Measurements from ENCODE around the gene AK1.

AK1 gene, protein sequence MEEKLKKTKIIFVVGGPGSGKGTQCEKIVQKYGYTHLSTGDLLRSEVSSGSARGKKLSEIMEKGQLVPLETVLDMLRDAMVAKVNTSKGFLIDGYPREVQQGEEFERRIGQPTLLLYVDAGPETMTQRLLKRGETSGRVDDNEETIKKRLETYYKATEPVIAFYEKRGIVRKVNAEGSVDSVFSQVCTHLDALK

DNA sequence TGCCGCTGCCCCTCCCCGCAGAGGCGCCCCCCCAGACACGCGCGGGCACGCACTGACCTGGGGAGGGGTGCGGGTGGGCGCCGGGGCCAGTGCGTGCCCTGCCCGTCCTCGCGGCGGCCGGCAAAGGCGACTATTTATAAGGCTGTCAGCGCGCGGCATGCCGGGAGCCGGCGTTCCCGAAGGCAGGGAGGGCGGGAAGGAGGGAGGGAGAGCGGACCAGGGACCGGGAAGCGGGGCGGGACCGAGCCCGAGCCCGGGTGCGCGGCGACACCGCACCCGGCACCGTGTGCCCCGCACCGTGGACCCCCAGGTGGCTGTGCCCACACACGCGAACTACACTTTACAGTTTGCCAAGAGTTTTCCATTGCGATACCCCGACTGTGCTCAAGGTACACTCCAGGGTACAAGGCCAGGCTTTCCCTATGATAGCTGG, at the start of gene AK1:
Gene AK1 (minus strand): TSS at position 110 of the 433 bp plus-strand sequence. CDS start 3,058 bp downstream, outside the sequence.
- DNase-seq (ENCODE audit: low spot score), result peak; percentile 50

DNA sequence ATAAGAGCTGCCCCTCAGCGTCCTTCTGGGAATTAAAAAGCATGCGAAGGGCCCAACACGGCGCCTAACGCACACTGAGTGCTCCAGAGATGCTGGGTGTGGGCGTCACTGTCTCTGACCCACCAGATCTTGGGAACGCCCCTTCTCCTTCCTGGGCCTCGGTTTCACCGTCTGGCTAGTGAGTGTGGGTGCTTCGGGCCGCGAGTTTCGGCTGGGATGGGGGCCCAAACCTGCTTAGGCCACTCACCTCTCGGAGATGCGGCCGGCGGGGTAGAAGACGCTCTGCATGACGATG, 49.4 kb upstream of the AK1 start:
- DNase-seq (ENCODE audit: low spot score), result no peak

DNA sequence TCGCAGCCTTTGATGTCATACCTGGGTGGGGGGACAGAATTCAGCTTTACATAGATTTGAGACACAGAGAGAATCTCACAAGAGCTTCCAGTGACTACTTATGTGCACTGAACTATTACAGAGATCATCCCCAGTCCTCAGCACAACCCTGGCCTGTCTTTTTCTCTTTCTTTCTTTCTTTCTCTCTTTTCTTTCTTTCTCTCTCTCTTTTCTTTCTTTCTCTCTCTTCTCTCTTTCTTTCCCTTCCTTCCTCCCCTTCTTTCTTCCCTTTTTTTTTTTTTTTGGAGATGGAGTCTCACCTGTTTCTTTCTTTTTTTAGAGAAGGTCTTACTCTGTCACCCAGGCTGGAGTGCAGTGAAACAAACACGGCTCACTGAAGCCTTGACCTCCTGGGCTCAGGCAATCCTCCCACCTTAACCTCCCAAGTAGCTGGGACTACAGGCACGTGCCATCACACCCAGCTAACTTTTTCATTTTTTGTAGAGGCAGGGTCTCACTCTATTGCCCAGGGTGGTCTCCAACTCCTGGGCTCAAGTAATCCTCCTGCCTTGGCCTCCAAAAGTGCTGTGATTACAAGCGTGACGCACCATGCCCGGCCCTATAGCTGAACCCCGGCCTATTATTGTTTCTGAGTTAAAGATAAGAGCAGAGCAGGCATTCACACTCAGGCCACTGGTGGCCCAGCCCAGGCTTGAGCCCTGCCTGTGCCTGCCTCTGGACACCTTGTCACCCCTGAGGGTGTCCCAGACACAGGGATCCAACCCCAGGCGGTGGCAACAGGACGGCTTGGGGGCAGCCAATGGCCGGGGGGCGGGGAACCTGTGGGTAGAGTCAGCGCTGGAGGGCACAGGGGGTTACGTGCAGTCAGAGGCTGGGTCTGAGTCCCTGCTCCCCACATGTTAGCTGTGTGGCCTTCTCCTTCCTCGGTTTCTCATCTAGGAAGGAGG, 48.8 kb upstream of the AK1 start:
- DNase-seq (ENCODE audit: low spot score), result no peak

- no peak for DNase-seq (ENCODE audit: low spot score)
Measured at GRCh38 chr9:127924736-127925444, 47.4 kb upstream of the AK1 start.

- DNase-seq (ENCODE audit: low spot score), result no peak
Measured at GRCh38 chr9:127923771-127924170, 46.3 kb upstream of the AK1 start.

DNA sequence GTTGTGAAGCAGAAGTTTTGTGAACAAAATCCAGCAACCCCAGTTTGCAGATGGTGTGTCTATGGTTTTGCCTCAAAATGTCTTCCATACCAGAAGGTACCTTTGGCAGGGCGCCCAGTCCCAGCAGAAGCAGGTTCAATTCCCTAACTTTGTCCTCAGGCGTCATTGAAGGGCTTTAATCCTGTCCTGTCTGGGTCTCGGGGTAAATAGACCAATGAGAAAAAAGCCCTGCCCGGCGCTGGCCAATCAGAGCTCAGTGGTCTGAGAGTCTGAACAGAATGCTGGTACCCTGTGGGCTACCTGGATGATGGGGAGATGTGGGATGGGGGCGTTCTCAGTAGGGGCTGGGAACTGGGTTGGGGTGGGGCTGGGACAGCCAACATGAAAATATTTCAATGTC, 45.6 kb upstream of the AK1 start:
- DNase-seq (ENCODE audit: low spot score), result no peak

DNA sequence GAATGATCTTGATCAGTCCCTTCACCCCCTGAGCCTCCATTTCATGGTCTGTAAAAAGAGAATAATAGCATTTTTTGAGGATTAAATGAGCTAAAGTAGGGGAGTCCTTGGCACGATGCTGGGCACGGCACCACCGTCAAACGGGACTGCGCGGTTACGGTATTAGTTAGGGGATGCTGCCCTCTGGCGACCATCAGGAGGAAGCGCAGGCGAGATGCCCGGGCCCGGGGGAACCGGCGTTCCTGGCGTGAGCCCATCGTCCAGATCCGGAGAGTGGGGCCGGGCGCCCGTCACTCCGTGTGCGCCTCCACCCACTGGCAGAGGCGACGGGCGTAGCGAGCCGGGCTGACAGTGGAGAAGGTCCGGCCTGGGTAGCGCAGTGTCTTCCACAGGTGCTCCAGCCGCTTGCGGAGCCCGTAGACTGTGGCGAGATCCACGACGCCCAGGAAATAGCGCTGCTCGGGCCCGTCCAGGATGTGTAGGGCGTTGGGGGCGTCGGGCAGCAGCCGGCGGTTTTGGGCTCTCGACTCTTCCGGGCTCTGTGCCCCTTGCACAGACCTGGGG, 44.2 kb upstream of the AK1 start:
- DNase-seq (ENCODE audit: low spot score), result no peak

GRCh38 chr9:127920794-127921193, 43.3 kb upstream of the AK1 start:
- DNase-seq (ENCODE audit: low spot score), result no peak

DNA sequence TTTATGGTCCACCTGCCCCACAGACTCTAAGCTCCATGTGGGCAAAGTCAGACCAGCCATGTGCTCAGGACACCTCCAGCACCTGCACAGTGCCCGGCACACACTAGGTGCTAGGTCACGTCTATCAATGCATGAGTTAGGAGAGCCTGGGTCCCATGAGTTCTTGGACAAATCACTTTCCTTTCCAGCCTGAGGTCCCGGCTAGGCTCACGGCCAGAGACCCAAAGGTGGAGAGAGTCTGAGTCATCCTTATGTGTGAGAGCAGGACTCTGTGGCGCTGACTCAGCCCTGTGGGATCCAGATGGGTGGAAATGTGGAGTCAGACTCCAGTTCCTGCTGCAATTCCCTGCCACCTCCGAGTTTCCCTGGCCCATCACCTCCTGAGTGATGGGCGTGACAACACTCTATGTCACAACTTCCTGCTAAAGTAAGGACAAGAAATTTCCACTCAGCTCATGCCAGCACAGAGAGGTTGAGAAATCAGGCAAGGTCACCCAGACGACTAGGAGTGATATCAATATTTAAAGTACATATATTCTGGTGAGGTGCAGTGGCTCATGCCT, 41.9 kb upstream of the AK1 start:
- DNase-seq (ENCODE audit: low spot score), result peak; percentile 97

DNA sequence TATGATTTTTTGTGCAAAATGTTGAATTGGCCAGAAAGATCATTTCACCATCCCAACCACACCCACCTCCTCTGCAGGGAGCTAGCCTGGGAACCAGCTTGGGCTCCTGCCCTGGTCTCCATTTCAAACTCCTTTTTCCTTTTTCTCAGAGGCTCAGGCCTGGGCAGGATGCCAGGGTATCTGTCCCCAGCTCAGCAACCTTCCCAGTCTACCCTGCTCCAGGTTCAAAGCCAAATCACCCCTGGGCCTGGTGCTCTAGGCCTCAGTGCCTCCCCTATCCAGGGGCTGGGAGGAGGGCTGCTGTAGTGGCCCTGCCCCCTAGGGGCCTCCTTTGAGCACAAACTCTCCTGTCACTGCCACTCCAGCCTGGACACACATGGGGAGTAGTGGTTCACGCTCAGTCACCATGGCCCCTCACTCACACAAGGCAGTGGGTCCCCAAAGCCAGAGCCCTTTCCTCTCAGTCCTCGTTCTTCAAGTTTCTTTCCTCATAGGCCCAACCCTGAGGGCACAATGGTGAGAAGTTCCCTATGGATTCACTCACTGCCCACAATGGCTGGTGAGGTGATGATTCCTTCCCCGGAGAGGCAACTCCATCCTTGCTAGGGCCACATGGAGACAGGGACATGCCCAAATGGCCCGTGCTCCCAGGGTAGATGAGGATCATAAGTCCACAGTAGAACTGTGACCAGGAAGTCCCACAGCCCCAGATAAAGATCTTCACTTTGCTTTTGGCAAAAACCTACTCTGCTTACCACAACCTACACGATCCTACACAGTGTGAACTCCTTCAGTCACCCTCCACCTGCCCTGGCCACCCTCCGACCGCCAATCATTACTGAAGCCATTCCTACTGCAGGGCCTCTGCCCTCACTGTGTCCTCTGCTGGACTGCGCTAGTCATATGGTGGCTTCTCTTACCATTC, 41.0 kb upstream of the AK1 start:
- DNase-seq (ENCODE audit: low spot score), result no peak

DNA sequence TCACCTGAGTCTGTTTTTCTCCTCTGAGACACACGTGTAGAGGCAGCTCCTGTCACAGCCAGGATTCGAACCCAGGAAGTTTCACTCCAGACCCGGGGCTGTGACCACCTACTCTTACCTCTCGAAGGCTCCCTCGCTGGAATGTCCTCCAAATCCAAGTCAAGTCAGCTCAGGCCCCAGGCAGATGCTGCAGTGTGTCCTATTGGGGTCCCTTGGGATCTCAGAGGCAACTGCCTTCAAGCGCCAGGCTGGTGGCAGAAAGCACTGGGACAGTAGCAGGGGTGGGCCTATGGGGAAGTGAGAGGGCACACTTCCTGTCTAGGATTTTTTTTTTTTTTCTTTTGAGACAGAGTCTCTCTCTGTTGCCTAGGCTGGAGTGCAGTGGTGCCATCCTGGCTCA, 40.1 kb upstream of the AK1 start:
- no peak for DNase-seq (ENCODE audit: low spot score)

GRCh38 chr9:127916720-127917581, 39.5 kb upstream of the AK1 start, which contains the start of gene ST6GALNAC4:
ST6GALNAC4 (minus strand) TSS chr9:127917041; CDS start chr9:127916419, 622 bp downstream.
- peak; percentile 84 for DNase-seq (ENCODE audit: low spot score)

- DNase-seq (ENCODE audit: low spot score), result no peak
Measured at GRCh38 chr9:127915801-127916719, 38.6 kb upstream of the AK1 start.

DNA sequence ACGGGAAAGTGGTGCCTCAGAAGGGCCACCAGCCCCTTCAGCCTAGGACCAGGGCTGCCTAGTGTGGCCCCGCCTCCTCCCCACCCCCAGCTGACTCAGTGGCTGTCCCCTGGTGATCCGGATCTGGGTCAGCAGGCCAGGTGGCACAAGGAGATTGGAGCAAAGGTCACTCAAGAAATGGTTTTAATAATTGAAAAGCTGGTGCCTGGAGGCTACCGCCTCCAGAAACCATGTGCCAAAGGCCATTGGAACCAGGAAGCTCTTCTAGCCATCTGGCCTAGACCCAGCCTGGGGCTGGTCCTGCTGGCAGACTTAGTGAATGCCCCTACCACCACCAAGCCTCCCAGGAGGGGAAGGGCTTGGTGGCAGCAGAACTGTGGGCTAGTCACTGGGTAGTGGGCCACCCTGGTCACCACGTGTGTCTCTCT, 37.9 kb upstream of the AK1 start:
- DNase-seq (ENCODE audit: low spot score), result no peak

DNA sequence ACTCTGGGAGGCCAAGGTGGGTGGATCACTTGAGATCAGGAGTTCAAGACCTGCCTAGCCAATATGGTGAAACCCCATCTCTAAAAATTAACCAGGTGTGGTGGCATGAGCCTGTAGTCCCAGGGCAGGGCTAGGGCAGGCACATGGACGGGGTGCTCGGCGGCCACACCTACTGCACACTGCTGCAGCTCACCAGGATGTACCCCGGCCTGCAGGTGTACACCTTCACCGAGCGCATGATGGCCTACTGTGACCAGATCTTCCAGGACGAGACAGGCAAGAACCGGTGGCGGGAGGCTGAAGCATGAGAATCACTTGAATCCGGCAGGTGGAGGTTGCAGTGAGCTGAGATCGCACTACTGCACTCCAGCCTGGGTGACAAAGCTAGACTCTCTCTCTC, 36.2 kb upstream of the AK1 start:
- DNase-seq (ENCODE audit: low spot score), result no peak

DNA sequence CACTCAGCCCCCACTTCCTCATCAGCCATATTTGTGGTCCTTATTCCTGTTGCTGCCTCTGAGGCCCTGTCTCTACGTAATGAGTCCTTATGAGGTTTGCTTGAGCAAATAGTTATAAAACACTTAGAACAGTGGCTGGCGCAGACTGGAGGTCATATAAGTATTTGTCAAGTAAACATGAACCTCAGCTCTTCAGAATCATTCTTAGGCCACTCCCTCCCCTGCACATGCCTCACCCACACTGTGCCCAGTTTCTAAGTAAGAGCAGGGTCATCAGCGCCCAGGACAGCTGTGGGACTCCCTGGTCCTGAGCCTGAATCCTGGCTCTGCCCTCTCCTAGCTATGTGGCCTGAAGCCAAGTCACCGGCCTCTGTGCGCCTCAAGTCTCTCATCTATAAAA, 35.4 kb upstream of the AK1 start:
- DNase-seq (ENCODE audit: low spot score), result no peak

DNA sequence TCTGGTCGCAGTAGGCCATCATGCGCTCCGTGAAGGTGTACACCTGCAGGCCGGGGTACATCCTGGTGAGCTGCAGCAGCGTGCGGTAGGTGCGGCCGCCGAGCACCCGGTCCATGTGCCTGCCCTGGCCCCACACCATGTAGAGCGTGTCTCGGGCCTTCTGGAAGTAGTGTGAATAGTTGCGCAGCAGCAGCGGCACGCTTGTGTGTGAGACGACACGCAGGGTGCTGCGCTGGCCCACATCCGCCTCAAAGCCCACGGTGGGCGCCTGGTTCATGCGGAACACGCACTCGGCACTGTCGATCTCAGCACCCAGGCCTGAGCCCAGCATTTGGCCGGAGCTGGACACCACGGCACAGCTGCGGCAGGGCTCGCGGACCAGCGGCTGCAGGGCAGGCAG, 34.8 kb upstream of the AK1 start:
- DNase-seq (ENCODE audit: low spot score), result no peak

DNA sequence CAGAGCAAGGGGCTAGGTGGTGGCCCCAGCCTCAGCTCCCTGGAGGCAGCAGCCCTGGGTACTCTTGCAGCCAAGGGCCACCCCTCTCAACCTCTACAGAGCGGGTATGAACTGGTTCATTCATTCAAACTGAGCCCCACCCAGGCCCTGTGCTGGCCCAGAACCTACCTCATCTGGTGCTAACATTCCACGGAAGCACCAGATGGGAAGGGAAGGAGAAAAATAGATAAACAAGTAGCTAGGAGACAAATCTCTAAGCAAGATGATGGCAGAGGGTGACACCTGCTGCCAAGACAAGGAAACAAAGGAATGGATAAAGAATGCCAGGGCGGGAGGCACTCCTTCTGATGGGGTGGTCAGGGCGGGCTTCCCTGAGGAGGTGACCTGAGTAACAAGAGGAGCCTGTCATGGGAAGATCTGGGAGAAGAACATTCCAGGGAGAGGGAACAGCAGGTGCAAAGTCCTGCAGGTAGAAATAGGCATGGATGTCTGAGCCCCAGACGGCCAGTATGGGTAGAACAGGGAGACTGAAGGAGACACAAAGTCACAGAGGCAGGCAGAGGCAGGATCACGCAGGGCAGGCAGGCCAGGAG, 33.2 kb upstream of the AK1 start:
- no peak for DNase-seq (ENCODE audit: low spot score)

- no peak for DNase-seq (ENCODE audit: low spot score)
Measured at GRCh38 chr9:127909839-127910273, 32.4 kb upstream of the AK1 start.
